Keratinocyte (primary cell): ENCODE data around the gene LAPTM5. TPM values are rescaled to one million over a fixed set of nuclear protein-coding genes. Genes with fewer than 3 reads are reported as not detected.

Experiments used
- DNase-seq: peaks from one replicate; pipeline ENCODE4 v3.0.0-alpha.2; 2011; ENCODE audit warnings: low read depth, missing footprints, low spot score
- FAIRE-seq: peaks from 2 replicates; lab custom pipeline; 2011; peaks lifted over from hg19 to GRCh38; lab: Jason Lieb, UNC
- H2AFZ ChIP-seq: 2 replicates; pipeline ENCODE4 v1.6.0; 2012; ENCODE audit warnings: low read length, control low read depth, inconsistent platforms; ENCODE audit not compliant: control insufficient read depth
- H3K27ac ChIP-seq: 2 replicates; pipeline ENCODE4 v1.5.1; 2011; ENCODE audit warnings: low read length; ENCODE audit not compliant: control insufficient read depth, insufficient read depth
- H3K27me3 ChIP-seq: 3 replicates; pipeline ENCODE4 v1.6.0; 2011; ENCODE audit warnings: low read length; ENCODE audit not compliant: control insufficient read depth, insufficient read depth; ENCODE audit errors: extremely low read depth
- H3K36me3 ChIP-seq, 2 experiments: 2 replicates in 1 of 2; 3 replicates in 1 of 2; pipeline ENCODE4 v1.5.1; 2011; ENCODE audit warnings: low read length in 2 of 2, mild to moderate bottlenecking in 1 of 2; ENCODE audit not compliant: control insufficient read depth in 2 of 2, insufficient read depth in 2 of 2; ENCODE audit errors: extremely low read depth in 1 of 2
- H3K4me1 ChIP-seq: 3 replicates; pipeline ENCODE4 v1.5.1; 2011; ENCODE audit warnings: low read length; ENCODE audit not compliant: control insufficient read depth, insufficient read depth; ENCODE audit errors: extremely low read depth
- H3K4me2 ChIP-seq: 3 replicates; pipeline ENCODE4 v1.6.0; 2011; ENCODE audit warnings: low read depth, low read length; ENCODE audit not compliant: control insufficient read depth, insufficient read depth; ENCODE audit errors: extremely low read depth
- H3K4me3 ChIP-seq, 3 experiments: fragments of 200-600 bp in 1 of 3; sonication (generic) in 1 of 3; 2 replicates in 2 of 3; 3 replicates in 1 of 3; pipeline ENCODE4 v1.5.1; 2011 to 2016; ENCODE audit warnings: low read length in 3 of 3, mild to moderate bottlenecking in 3 of 3, control low read depth in 2 of 3, inconsistent platforms in 1 of 3, low read depth in 1 of 3, mixed read lengths in 1 of 3, mixed run types in 1 of 3, moderate library complexity in 1 of 3; ENCODE audit not compliant: control insufficient read depth in 2 of 3, insufficient read depth in 2 of 3; ENCODE audit errors: extremely low read depth in 1 of 3
- H3K79me2 ChIP-seq: 2 replicates; pipeline ENCODE4 v1.6.0; 2012; ENCODE audit warnings: low read length; ENCODE audit not compliant: control insufficient read depth, insufficient read depth
- H3K9ac ChIP-seq: 3 replicates; pipeline ENCODE4 v1.6.0; 2011; ENCODE audit warnings: low read length; ENCODE audit not compliant: control insufficient read depth, insufficient read depth; ENCODE audit errors: extremely low read depth
- H3K9me1 ChIP-seq: 3 replicates; pipeline ENCODE4 v1.6.0; 2011; ENCODE audit warnings: low read length; ENCODE audit not compliant: control insufficient read depth, insufficient read depth; ENCODE audit errors: extremely low read depth
- H3K9me3 ChIP-seq: 2 replicates; pipeline ENCODE4 v1.5.1; 2012; ENCODE audit warnings: low read depth, low read length; ENCODE audit not compliant: control insufficient read depth
- H4K20me1 ChIP-seq: 3 replicates; pipeline ENCODE4 v1.6.0; 2011; ENCODE audit warnings: low read length; ENCODE audit not compliant: control insufficient read depth, insufficient read depth; ENCODE audit errors: extremely low read depth
- EZH2 ChIP-seq: IDR thresholded peaks from one replicate; pipeline ENCODE4 v1.6.1; 2012; ENCODE audit warnings: inconsistent platforms, mild to moderate bottlenecking, low read length, moderate library complexity
- dilution Hi-C: fragments of 300-500 bp; cut with MboI; formaldehyde crosslinking; loops from one replicate; pipeline ENCODE4 v1.7.0; 2020; ENCODE audit warnings: low sequenced_read_pairs; ENCODE audit not compliant: extremely low pct_ligation_motif_present
- polyA plus RNA-seq, 5 experiments: library from polyadenylated mRNA; depleted of rRNA in 3 of 5; stranded (reverse) in 3 of 5; stranded (forward) in 1 of 5; unstranded in 1 of 5; fragments of >200 nt; gene quantifications; 1 replicate in 1 of 5; 2 replicates in 3 of 5; 3 replicates in 1 of 5; pipeline versions ENCODE4 v1.2.1 to v1.2.3, GENCODE V29; 2011 to 2012; ENCODE audit warnings: missing spikeins in 2 of 5, low read depth in 1 of 5, low replicate concordance in 1 of 5
- TF ChIP-seq, protein P1 (sequence below), 3 experiments: IDR thresholded peaks in 1 of 3; conservative IDR thresholded peaks in 1 of 3; optimal IDR thresholded peaks in 1 of 3; 2 replicates in 2 of 3; 3 replicates in 1 of 3; pipeline versions ENCODE3 to v1.5.1; 2011; ENCODE audit warnings: low read length in 3 of 3, mild to moderate bottlenecking in 3 of 3, moderate library complexity in 2 of 3, control low read depth in 1 of 3, inconsistent platforms in 1 of 3; ENCODE audit not compliant: insufficient read depth in 2 of 3; ENCODE audit errors: extremely low read depth in 1 of 3

The LAPTM5 gene
- polyA plus RNA-seq, 1 donor (not counting 4 experiments of a cell fraction or from before 2014, with no cell fraction given) = 0.18 TPM

DNA sequence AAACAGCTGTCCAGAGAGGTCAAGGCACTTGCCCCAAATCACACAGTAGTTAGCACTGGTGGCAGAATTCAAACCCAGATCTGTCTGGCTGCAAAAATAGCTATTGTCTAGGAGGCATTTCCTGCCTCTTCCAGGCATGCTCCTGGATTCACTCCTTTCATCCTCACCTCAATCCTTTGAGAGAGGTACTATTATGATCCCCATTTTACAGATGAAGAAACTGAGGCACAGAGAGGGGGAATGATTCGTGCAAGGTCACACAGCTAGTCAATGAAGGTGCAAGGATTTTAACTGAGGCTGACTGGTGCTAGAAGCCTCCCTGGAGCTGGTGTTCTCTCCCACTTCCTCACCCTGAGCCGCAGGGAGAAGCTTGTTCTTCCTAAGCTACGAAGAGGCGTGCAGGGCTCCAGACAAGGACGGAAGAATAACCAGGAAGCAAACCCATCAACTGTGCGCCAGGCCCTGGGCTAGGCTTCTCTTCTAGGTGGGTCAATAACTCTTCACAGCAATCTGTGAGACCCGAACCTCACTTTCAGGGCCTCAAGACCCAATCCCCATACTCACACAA lies 631 bp upstream of the LAPTM5 start:
- Histone ChIP-seq H3K27me3 (peaks cover 12% of the 10 kb centered on the region), H3K9ac (no peak overlapping the region), H3K4me2 (no peak overlapping the region), H3K9me1 (no peaks in the 10 kb centered on the region), H3K4me3 (no peak overlapping the region), H3K36me3 (no peaks in the 10 kb centered on the region), H3K79me2 (no peaks in the 10 kb centered on the region), H3K9me3 (no peaks in the 10 kb centered on the region), H2AFZ (no peak overlapping the region), H4K20me1 (no peaks in the 10 kb centered on the region), H3K4me1 (peaks cover 18% of the 10 kb centered on the region), H3K27ac (no peak overlapping the region)
- FAIRE-seq = peak; percentile 43
- dilution Hi-C loops = no loop called here
- TF ChIP-seq EZH2 = no peak
- DNase-seq = no peak

DNA sequence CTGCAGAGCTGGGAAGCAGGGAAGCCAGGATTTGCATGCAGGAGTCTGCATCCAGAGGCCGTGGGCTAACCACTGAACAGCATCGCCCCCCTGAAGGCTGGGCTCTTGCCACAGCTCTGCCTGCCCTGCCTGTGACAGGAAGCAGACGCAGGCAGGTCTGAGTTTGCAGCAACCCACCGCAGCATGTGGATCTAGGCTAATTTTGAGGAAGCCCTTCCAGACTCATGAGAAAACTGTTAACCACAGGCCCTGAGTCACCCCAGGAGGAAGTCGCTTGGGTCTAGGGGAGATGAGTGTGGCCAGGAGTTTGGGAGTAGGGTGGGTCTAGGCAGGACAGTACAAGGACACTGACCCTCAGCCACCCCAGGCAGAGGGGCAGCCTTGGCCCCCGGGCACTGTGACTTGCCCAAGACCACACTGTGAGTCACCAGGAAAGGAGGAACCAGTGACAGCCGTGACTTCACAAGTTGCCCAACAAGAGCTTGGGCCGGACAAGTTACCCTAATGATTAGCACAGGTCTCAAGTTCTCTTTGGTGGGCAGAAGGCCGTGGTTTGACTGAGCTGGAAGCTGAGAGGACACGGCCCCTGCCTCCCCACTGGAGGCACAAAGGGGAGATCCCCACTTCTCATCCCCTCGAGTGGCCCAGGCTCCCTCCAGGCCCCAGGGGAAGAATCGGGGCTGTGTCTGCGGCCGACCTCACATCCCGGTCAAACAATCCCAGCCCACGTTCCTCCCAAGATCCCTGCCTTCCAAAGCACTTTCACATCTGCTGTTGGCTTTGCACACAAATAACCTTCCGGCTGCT lies 826 bp downstream of the LAPTM5 start:
- Histone ChIP-seq H3K4me3 (no peak overlapping the region), H3K9ac (no peak overlapping the region)

More for the DNA sequence above, 826 bp downstream of the LAPTM5 start:
- no peaks in the 10 kb centered on the region for H4K20me1 ChIP-seq
- no peak overlapping the region for H2AFZ ChIP-seq
- dilution Hi-C loops = no loop called here
- no peaks in the 10 kb centered on the region for H3K36me3 ChIP-seq
- no peaks in the 10 kb centered on the region for H3K9me1 ChIP-seq
- DNase-seq (no peak), FAIRE-seq (peak; percentile 96)
- no peaks in the 10 kb centered on the region for H3K79me2 ChIP-seq
- peaks cover 18% of the 10 kb centered on the region for H3K4me1 ChIP-seq
- TF ChIP-seq EZH2 = no peak
- TF ChIP-seq, protein P1, sequence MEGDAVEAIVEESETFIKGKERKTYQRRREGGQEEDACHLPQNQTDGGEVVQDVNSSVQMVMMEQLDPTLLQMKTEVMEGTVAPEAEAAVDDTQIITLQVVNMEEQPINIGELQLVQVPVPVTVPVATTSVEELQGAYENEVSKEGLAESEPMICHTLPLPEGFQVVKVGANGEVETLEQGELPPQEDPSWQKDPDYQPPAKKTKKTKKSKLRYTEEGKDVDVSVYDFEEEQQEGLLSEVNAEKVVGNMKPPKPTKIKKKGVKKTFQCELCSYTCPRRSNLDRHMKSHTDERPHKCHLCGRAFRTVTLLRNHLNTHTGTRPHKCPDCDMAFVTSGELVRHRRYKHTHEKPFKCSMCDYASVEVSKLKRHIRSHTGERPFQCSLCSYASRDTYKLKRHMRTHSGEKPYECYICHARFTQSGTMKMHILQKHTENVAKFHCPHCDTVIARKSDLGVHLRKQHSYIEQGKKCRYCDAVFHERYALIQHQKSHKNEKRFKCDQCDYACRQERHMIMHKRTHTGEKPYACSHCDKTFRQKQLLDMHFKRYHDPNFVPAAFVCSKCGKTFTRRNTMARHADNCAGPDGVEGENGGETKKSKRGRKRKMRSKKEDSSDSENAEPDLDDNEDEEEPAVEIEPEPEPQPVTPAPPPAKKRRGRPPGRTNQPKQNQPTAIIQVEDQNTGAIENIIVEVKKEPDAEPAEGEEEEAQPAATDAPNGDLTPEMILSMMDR (optimal IDR thresholded peaks at IDR 0.05 in 1 of 3, IDR thresholded peaks at IDR 0.05 in 1 of 3, conservative IDR thresholded peaks at IDR 0.05 in 1 of 3; ENCODE audit: extremely low read depth in 1 of 3, insufficient read depth in 2 of 3, low read length in 3 of 3) = no peak
- peaks cover 10% of the 10 kb centered on the region for H3K27me3 ChIP-seq
- H3K9me3 ChIP-seq = no peaks in the 10 kb centered on the region
- no peak overlapping the region for H3K27ac ChIP-seq
- H3K4me2 ChIP-seq = peak overlapping the region; percentile 24
